Measurements from ENCODE around the gene SPSB1.

DNA sequence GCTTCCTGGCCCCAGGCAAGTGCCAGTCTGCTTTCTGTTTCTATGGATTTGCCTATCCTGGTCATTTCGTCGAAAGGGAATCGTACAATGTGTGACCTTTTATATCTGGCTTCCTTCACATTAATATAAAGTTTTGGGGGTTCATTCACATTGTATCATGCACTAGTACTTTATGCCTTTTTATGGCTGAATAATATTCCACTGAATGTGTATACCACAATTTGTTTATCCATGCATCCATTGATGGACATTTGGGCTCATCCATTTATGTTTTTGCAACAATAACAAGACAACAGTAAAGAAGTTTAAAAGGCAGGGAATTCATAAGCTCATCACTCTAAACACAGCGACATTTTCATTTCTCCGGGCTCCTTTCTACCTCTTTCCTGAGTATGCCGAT lies 50.6 kb downstream of the SPSB1 start:
- TF ChIP-seq TAF1 (IDR thresholded peaks at IDR 0.05; ENCODE audit: borderline replicate concordance, insufficient read depth, low read length), result no peak
- no peak for TF ChIP-seq SIN3A (IDR thresholded peaks at IDR 0.05; ENCODE audit: borderline replicate concordance, insufficient read depth, low read length)
- TF ChIP-seq, protein P1, sequence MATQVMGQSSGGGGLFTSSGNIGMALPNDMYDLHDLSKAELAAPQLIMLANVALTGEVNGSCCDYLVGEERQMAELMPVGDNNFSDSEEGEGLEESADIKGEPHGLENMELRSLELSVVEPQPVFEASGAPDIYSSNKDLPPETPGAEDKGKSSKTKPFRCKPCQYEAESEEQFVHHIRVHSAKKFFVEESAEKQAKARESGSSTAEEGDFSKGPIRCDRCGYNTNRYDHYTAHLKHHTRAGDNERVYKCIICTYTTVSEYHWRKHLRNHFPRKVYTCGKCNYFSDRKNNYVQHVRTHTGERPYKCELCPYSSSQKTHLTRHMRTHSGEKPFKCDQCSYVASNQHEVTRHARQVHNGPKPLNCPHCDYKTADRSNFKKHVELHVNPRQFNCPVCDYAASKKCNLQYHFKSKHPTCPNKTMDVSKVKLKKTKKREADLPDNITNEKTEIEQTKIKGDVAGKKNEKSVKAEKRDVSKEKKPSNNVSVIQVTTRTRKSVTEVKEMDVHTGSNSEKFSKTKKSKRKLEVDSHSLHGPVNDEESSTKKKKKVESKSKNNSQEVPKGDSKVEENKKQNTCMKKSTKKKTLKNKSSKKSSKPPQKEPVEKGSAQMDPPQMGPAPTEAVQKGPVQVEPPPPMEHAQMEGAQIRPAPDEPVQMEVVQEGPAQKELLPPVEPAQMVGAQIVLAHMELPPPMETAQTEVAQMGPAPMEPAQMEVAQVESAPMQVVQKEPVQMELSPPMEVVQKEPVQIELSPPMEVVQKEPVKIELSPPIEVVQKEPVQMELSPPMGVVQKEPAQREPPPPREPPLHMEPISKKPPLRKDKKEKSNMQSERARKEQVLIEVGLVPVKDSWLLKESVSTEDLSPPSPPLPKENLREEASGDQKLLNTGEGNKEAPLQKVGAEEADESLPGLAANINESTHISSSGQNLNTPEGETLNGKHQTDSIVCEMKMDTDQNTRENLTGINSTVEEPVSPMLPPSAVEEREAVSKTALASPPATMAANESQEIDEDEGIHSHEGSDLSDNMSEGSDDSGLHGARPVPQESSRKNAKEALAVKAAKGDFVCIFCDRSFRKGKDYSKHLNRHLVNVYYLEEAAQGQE (IDR thresholded peaks at IDR 0.05; ENCODE audit: insufficient read depth in 1 of 2, low read depth in 2 of 2, low read length in 2 of 2), result no peak
